ENCODE data around the gene CAPN5. TPM values are rescaled to one million over a fixed set of nuclear protein-coding genes. Genes with fewer than 3 reads are reported as not detected.

Gene CAPN5
- polyA plus RNA-seq, 2 donors = 26.6 to 27.8 TPM

DNA sequence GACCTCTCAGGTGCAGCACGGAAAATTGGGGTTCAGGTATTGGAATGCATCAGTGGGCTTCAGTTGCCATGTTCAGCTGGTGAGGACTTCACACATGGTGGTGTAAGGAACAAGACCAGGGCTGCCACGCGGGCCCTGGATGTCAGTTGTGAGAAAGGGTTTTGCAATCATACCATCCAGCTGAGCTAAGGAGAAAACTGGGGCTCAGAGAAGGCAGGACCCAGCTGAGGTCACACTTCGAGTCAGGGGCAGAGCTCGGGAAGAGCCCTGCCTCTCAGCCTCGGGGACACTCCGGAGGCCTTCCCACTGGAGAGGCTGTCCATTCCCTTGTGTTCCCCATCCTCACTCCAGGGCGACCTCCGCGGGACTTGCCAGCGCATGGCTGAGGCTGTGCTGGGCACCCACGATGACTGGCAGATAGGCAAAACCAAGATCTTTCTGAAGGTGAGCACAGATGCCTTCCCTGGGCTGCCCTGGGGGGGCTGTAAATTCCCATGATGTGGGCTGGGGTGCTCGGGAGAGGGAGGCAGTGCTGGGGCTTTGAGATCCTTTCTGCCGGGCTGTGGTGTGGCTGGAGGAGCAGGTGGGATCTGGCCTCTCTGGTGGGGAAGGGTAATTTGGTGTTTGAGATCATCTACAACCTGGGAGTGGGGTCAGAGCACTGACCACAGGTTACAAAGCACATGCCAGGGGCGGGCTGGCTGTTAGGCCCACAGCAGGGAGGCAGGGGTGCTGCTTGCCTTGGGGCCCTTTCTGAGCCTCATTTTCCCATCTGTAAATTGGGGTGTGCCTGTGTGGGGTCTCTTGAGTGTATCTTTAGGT lies 108.5 kb downstream of the CAPN5 start:
- Histone ChIP-seq H3K9me3 (ENCODE audit: control insufficient read depth in 2 of 2, insufficient read depth in 1 of 2, low read depth in 1 of 2, low read length in 1 of 2) (no peaks in the 10 kb centered on the region), H3K36me3 (ENCODE audit: control insufficient read depth in 2 of 2, insufficient read depth in 2 of 2, low read length in 1 of 2) (no peaks in the 10 kb centered on the region), H3K27ac (ENCODE audit: low read depth in 2 of 2, low read length in 1 of 2) (no peak overlapping the region), H3K4me3 (ENCODE audit: low read depth in 1 of 2, low read length in 2 of 2) (no peak overlapping the region), H3K27me3 (ENCODE audit: control insufficient read depth in 1 of 2, insufficient read depth in 2 of 2, low read length in 2 of 2) (no peaks in the 10 kb centered on the region), H3K4me1 (ENCODE audit: control insufficient read depth in 2 of 2, insufficient read depth in 2 of 2, low read length in 1 of 2) (no peaks in the 10 kb centered on the region)
- 80 to 83% methylated on average over 15 of the region's 15 CpGs for WGBS, 2 donors

Other genes with a start within 250 kb of the CAPN5 start
- gene ACER3, start 206.1 kb upstream of the CAPN5 start, polyA plus RNA-seq = 1 to 10 TPM; 7.2 to 8.2 TPM
- 1 to 10 TPM; 2.4 to 4.8 TPM for gene B3GNT6, start 32.6 kb upstream of the CAPN5 start, polyA plus RNA-seq
- gene OMP, start 35.9 kb downstream of the CAPN5 start, polyA plus RNA-seq = under 1 TPM; 0.33 to 0.98 TPM
- 1 to 10 TPM; 1.1 to 1.2 TPM for gene MYO7A, start 61.3 kb downstream of the CAPN5 start, polyA plus RNA-seq
- gene GDPD4, start 234.7 kb downstream of the CAPN5 start, polyA plus RNA-seq = under 1 TPM in 1 of 2 donors, not detected in 1; 0.18 TPM